Middle frontal gyrus (tissue), 1 donor: ENCODE results near the gene CNOT1.
"Not testable (repeated sequence)": the region's sequence is repeated elsewhere in the genome, so short reads cannot be mapped to it uniquely, and the experiment has no call there.

Experiments used
- DNase-seq: peaks from one replicate; pipeline ENCODE4 v3.0.0-alpha.2; 2015; ENCODE audit warnings: low spot score; ENCODE audit errors: extremely low spot score

Gene CNOT1

GRCh38 chr16:58638148-58639036 is 8.8 kb upstream of the CNOT1 start:
- DNase-seq, result no peak

GRCh38 chr16:58637021-58637420 is 7.4 kb upstream of the CNOT1 start:
- DNase-seq, result not testable (repeated sequence)

GRCh38 chr16:58636466-58636865 is 6.8 kb upstream of the CNOT1 start:
- no peak for DNase-seq

GRCh38 chr16:58635502-58635901 is 5.9 kb upstream of the CNOT1 start:
- no peak for DNase-seq

- no peak for DNase-seq
These were observed 4.7 kb upstream of the CNOT1 start for GRCh38 chr16:58634265-58634802.

GRCh38 chr16:58628845-58629732 is 537 bp downstream of the CNOT1 start:
- DNase-seq, result no peak

- no peak for DNase-seq
These were observed 5.4 kb downstream of the CNOT1 start for GRCh38 chr16:58624209-58624608.

- no peak for DNase-seq
These were observed 9.2 kb downstream of the CNOT1 start for GRCh38 chr16:58620396-58620795.

- DNase-seq, result no peak
These were observed 14.3 kb downstream of the CNOT1 start for GRCh38 chr16:58615280-58615679.

GRCh38 chr16:58614860-58615259 is 14.8 kb downstream of the CNOT1 start:
- DNase-seq, result no peak

- DNase-seq, result no peak
These were observed 15.4 kb downstream of the CNOT1 start for GRCh38 chr16:58614212-58614611.

GRCh38 chr16:58612965-58613364 is 16.7 kb downstream of the CNOT1 start:
- not testable (repeated sequence) for DNase-seq

- no peak for DNase-seq
These were observed 21.0 kb downstream of the CNOT1 start for GRCh38 chr16:58608601-58609136.

GRCh38 chr16:58605562-58605961 is 24.1 kb downstream of the CNOT1 start:
- no peak for DNase-seq

- no peak for DNase-seq
These were observed 38.5 kb downstream of the CNOT1 start for GRCh38 chr16:58591083-58591482.

- DNase-seq, result no peak
These were observed 40.2 kb downstream of the CNOT1 start for GRCh38 chr16:58589326-58589905.

- no peak for DNase-seq
These were observed 41.2 kb downstream of the CNOT1 start for GRCh38 chr16:58588406-58588805.

- DNase-seq, result no peak
These were observed 43.1 kb downstream of the CNOT1 start for GRCh38 chr16:58586340-58587030.

- no peak for DNase-seq
These were observed 44.7 kb downstream of the CNOT1 start for GRCh38 chr16:58584831-58585505.
